HepG2 (cell line): Measurements from ENCODE around the gene SERPINB6. TPM values are rescaled to one million over a fixed set of nuclear protein-coding genes. Genes with fewer than 3 reads are reported as not detected.
A peak's percentile ranks its signal among the peaks of the same experiment; 100 is the strongest.

Experiments
- ATF7 ChIP-seq, 2 experiments: fragments of 450-650 bp in 1 of 2; sonication (generic) in 1 of 2; formaldehyde crosslinking in 1 of 2; IDR thresholded peaks; 2 replicates each; pipeline versions ENCODE4 v1.4.0 to v1.6.1; 2016 to 2020; ENCODE audit warnings: antibody characterized with exemption in 1 of 2, mild to moderate bottlenecking in 1 of 2, missing genetic modification reagents in 1 of 2
- ATM ChIP-seq: fragments of 450-650 bp; IDR thresholded peaks from 2 replicates; pipeline ENCODE4 v1.7.1; 2017; ENCODE audit warnings: mild to moderate bottlenecking, borderline replicate concordance
- CBX2 ChIP-seq, 2 experiments: fragments of 200-600 bp in 1 of 2; sonication (generic); formaldehyde crosslinking in 1 of 2; IDR thresholded peaks; 2 replicates each; pipeline versions ENCODE4 v1.7.0 to v1.8.1; 2018 to 2022; ENCODE audit warnings: low read depth in 2 of 2, low read length in 1 of 2, mild to moderate bottlenecking in 1 of 2, missing genetic modification reagents in 1 of 2
- CHD4 ChIP-seq: fragments of 200-600 bp; sonication (generic); IDR thresholded peaks from 2 replicates; pipeline ENCODE4 v1.7.0; 2017; ENCODE audit warnings: mild to moderate bottlenecking, low read length, borderline replicate concordance
- EEA1 ChIP-seq: sonication (generic); formaldehyde crosslinking; IDR thresholded peaks from 2 replicates; pipeline ENCODE4 v1.5.1; 2020; ENCODE audit warnings: mild to moderate bottlenecking, missing genetic modification reagents, borderline replicate concordance
- HNRNPK ChIP-seq: fragments of 200-400 bp; formaldehyde crosslinking; IDR thresholded peaks from 2 replicates; pipeline ENCODE4 v1.6.1; 2018; ENCODE audit warnings: low read length, low read depth, moderate library complexity, mild to moderate bottlenecking; ENCODE audit not compliant: poor library complexity, severe bottlenecking
- IRF2 ChIP-seq: IDR thresholded peaks from 2 replicates; pipeline ENCODE4 v1.6.1; 2018; ENCODE audit warnings: missing genetic modification reagents, missing compliant biosample characterization
- MIER3 ChIP-seq: IDR thresholded peaks from 2 replicates; pipeline ENCODE4 v1.6.1; 2016; ENCODE audit warnings: missing compliant biosample characterization, borderline replicate concordance
- RCOR2 ChIP-seq: IDR thresholded peaks from 2 replicates; pipeline ENCODE4 v1.6.1; 2016; ENCODE audit warnings: missing biosample characterization, missing genetic modification reagents
- REPIN1 ChIP-seq: sonication (generic); formaldehyde crosslinking; IDR thresholded peaks from 2 replicates; pipeline ENCODE4 v1.8.0; 2022; ENCODE audit warnings: missing genetic modification reagents, low read depth, mild to moderate bottlenecking, borderline replicate concordance
- SMARCC2 ChIP-seq: fragments of 450-650 bp; IDR thresholded peaks from 2 replicates; pipeline ENCODE4 v1.6.1; 2017; ENCODE audit warnings: antibody characterized with exemption, mild to moderate bottlenecking
- SOX13 ChIP-seq, 3 experiments: fragments of 450-650 bp in 1 of 3; sonication (generic) in 1 of 3; formaldehyde crosslinking in 1 of 3; IDR thresholded peaks in 2 of 3; conservative IDR thresholded peaks in 1 of 3; 2 replicates each; pipeline versions ENCODE4 v1.5.0 to v1.6.1; 2016 to 2020; ENCODE audit warnings: antibody characterized with exemption in 1 of 3, mild to moderate bottlenecking in 1 of 3, missing compliant biosample characterization in 1 of 3, missing genetic modification reagents in 1 of 3, moderate library complexity in 1 of 3
- SRF ChIP-seq: IDR thresholded peaks from 2 replicates; pipeline ENCODE4 v1.6.1; 2011; ENCODE audit warnings: mild to moderate bottlenecking, low read depth, low read length, moderate library complexity
- ZNF124 ChIP-seq: sonication (generic); formaldehyde crosslinking; IDR thresholded peaks from 2 replicates; pipeline ENCODE4 v1.4.0; 2020; ENCODE audit warnings: missing genetic modification reagents
- ZNF280B ChIP-seq: sonication (generic); formaldehyde crosslinking; IDR thresholded peaks from 2 replicates; pipeline ENCODE4 v1.5.0; 2020; ENCODE audit warnings: missing genetic modification reagents, mild to moderate bottlenecking, borderline replicate concordance
- ZNF576 ChIP-seq: sonication (generic); formaldehyde crosslinking; IDR thresholded peaks from 2 replicates; pipeline ENCODE4 v1.4.0; 2020; ENCODE audit warnings: mild to moderate bottlenecking, missing genetic modification reagents
- ZNF773 ChIP-seq: sonication (generic); formaldehyde crosslinking; IDR thresholded peaks from 2 replicates; pipeline ENCODE4 v1.4.0; 2020; ENCODE audit warnings: missing genetic modification reagents, borderline replicate concordance
- polyA plus RNA-seq, 8 experiments: library from polyadenylated mRNA; depleted of rRNA in 3 of 8; stranded (reverse) in 7 of 8; unstranded in 1 of 8; fragments of >200 nt; fragmentation: Illumina TruSeq in 4 of 8; extraction: Trizol in 4 of 8; gene quantifications; 2 replicates each; pipeline versions ENCODE4 v1.2.1 to v1.2.3, GENCODE V29; 2011 to 2016; ENCODE audit warnings: low read depth in 4 of 8, missing spikeins in 1 of 8, mixed read lengths in 1 of 8; ENCODE audit not compliant: insufficient read depth in 1 of 8
- total RNA-seq, 5 experiments: library from RNA; depleted of rRNA; stranded (reverse); fragments of >200 nt; fragmentation: Illumina TruSeq; extraction: Trizol; gene quantifications; 2 replicates each; pipeline ENCODE4 v1.2.3, GENCODE V29; 2016; ENCODE audit warnings: low read depth in 1 of 5
- TF ChIP-seq, protein P1 (sequence below): IDR thresholded peaks from 2 replicates; pipeline ENCODE4 v1.6.1; 2016; ENCODE audit warnings: low read depth
- TF ChIP-seq, protein P2 (sequence below): sonication (generic); formaldehyde crosslinking; IDR thresholded peaks from 2 replicates; pipeline ENCODE4 v1.4.0; 2020; ENCODE audit warnings: missing genetic modification reagents, borderline replicate concordance

SERPINB6 gene
- total and polyA plus RNA-seq, 2 of the 13 experiments (the other 11 are each of a cell fraction or from before 2014, with no cell fraction given), result 38.2 to 61.3 TPM

DNA sequence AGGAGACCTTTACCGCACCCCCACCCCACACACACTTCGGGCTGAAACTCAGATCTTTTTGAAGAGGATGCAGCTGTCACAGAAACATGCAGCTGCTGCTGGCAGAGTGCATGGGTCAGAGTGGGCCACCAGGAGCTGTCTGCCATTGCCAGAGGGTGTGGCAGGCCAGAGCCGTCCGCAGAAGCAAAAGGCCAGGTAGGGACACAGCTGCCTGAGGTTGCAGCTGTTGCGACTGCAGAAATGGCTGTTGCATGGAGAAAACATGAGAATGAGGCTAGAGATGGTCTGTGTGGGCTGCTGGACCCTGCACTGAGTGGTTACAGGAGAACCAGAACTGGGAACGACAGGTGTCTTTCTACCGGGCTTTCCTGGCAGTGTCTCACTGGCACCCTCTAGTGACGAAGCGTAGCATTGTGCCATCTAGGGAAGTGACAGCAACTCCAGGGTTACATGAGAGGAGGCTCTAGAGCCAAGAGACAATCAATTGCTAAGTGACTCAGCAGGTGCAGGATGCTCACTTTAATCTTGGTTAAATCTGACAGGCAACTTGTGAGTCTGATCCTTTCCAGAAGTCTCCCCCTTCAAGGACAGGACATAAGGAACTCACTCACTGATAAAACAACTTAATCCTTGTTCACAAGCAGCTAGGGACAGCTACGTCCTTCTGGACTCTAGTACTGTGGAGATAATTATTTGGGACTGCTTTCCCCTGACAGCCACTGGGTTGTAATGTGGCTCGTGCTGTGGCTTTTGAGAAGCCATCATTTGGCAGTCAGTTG, 39.2 kb downstream of the SERPINB6 start (continued):
- peak; percentile 77; the same call in 1 of the 2 replicates for TF ChIP-seq ZNF280B (CRISPR knock-in tag)
- TF ChIP-seq EEA1 (CRISPR knock-in tag), result 0 out of 2 replicates have a peak, but pooled peaks have one; percentile 52
- TF ChIP-seq SRF, result peak; percentile 69; the same call in 1 of the 2 replicates
- no peak for TF ChIP-seq SMARCC2
- TF ChIP-seq ZNF124 (CRISPR knock-in tag), result peak; percentile 85; the same call in 1 of the 2 replicates
- peak; percentile 80; the same call in 1 of the 2 replicates for TF ChIP-seq IRF2 (CRISPR knock-in tag)
- TF ChIP-seq HNRNPK, result no peak
- no peak for TF ChIP-seq SOX13 (IDR thresholded peaks at IDR 0.05)
- TF ChIP-seq SOX13 (CRISPR knock-in tag; conservative IDR thresholded peaks at IDR 0.05 in 1 of 2, IDR thresholded peaks at IDR 0.05 in 1 of 2), result peak in 1 of 2 experiments; percentile 32; a peak in 1 of 4 replicates
- TF ChIP-seq, protein P1, sequence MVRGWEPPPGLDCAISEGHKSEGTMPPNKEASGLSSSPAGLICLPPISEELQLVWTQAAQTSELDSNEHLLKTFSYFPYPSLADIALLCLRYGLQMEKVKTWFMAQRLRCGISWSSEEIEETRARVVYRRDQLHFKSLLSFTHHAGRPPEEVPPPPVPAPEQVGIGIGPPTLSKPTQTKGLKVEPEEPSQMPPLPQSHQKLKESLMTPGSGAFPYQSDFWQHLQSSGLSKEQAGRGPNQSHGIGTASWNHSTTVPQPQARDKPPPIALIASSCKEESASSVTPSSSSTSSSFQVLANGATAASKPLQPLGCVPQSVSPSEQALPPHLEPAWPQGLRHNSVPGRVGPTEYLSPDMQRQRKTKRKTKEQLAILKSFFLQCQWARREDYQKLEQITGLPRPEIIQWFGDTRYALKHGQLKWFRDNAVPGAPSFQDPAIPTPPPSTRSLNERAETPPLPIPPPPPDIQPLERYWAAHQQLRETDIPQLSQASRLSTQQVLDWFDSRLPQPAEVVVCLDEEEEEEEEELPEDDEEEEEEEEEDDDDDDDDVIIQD (CRISPR knock-in tag), result peak; percentile 75
- TF ChIP-seq REPIN1 (CRISPR knock-in tag), result 0 out of 2 replicates have a peak, but pooled peaks have one; percentile 55
- peak; percentile 88; the same call in 1 of the 2 replicates for TF ChIP-seq MIER3
- TF ChIP-seq ATM, result no peak
- 0 out of 2 replicates have a peak, but pooled peaks have one; percentile 74 for TF ChIP-seq ZNF576 (CRISPR knock-in tag)
- TF ChIP-seq ATF7 (IDR thresholded peaks at IDR 0.05), result no peak
- TF ChIP-seq ATF7 (CRISPR knock-in tag; IDR thresholded peaks at IDR 0.05), result no peak
- TF ChIP-seq, protein P2, sequence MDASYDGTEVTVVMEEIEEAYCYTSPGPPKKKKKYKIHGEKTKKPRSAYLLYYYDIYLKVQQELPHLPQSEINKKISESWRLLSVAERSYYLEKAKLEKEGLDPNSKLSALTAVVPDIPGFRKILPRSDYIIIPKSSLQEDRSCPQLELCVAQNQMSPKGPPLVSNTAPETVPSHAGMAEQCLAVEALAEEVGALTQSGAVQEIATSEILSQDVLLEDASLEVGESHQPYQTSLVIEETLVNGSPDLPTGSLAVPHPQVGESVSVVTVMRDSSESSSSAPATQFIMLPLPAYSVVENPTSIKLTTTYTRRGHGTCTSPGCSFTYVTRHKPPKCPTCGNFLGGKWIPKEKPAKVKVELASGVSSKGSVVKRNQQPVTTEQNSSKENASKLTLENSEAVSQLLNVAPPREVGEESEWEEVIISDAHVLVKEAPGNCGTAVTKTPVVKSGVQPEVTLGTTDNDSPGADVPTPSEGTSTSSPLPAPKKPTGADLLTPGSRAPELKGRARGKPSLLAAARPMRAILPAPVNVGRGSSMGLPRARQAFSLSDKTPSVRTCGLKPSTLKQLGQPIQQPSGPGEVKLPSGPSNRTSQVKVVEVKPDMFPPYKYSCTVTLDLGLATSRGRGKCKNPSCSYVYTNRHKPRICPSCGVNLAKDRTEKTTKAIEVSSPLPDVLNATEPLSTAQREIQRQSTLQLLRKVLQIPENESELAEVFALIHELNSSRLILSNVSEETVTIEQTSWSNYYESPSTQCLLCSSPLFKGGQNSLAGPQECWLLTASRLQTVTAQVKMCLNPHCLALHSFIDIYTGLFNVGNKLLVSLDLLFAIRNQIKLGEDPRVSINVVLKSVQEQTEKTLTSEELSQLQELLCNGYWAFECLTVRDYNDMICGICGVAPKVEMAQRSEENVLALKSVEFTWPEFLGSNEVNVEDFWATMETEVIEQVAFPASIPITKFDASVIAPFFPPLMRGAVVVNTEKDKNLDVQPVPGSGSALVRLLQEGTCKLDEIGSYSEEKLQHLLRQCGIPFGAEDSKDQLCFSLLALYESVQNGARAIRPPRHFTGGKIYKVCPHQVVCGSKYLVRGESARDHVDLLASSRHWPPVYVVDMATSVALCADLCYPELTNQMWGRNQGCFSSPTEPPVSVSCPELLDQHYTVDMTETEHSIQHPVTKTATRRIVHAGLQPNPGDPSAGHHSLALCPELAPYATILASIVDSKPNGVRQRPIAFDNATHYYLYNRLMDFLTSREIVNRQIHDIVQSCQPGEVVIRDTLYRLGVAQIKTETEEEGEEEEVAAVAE (CRISPR knock-in tag), result 0 out of 2 replicates have a peak, but pooled peaks have one; percentile 42
- TF ChIP-seq CBX2 (IDR thresholded peaks at IDR 0.05; ENCODE audit: low read depth, low read length), result no peak
- 0 out of 2 replicates have a peak, but pooled peaks have one; percentile 74 for TF ChIP-seq CBX2 (CRISPR knock-in tag; IDR thresholded peaks at IDR 0.05; ENCODE audit: low read depth)
- no peak for TF ChIP-seq ZNF773
- TF ChIP-seq CHD4, result no peak
- peak; percentile 54; the same call in 1 of the 2 replicates for TF ChIP-seq RCOR2 (CRISPR knock-in tag)
